Neural progenitor cell (in vitro differentiated cells): ENCODE data around the gene YIPF2.

Source experiments
- CTCF ChIP-seq: fragments of 200-600 bp; sonication (generic); IDR thresholded peaks from 2 replicates; pipeline ENCODE4 v1.5.1; 2017; ENCODE audit warnings: antibody characterized with exemption, mild to moderate bottlenecking
- EZH2 ChIP-seq: fragments of 200-600 bp; sonication (generic); IDR thresholded peaks from 2 replicates; pipeline ENCODE4 v1.6.1; 2017; ENCODE audit warnings: antibody characterized with exemption, mild to moderate bottlenecking, moderate library complexity
- EZH2phosphoT487 ChIP-seq: fragments of 200-600 bp; sonication (generic); IDR thresholded peaks from 2 replicates; pipeline ENCODE4 v1.6.1; 2017; ENCODE audit warnings: antibody characterized with exemption

- TF ChIP-seq CTCF = no peak
- TF ChIP-seq EZH2 = no peak
- no peak for TF ChIP-seq EZH2phosphoT487
These were observed 47.1 kb upstream of the YIPF2 start for GRCh38 chr19:10975374-10976130.
